SU-DHL-6 (cell line): Measurements from ENCODE around the gene C13orf46.

Experiments
- CTCF ChIP-seq: fragments of 200-600 bp; sonication (generic); IDR thresholded peaks from one replicate; pipeline ENCODE4 v1.5.1; 2017; ENCODE audit warnings: antibody characterized with exemption, mild to moderate bottlenecking, low read length, moderate library complexity; ENCODE audit not compliant: insufficient read depth, poor library complexity, severe bottlenecking
- EZH2phosphoT487 ChIP-seq: fragments of 200-600 bp; sonication (generic), shearing (Covaris generic); conservative IDR thresholded peaks from 2 replicates; pipeline ENCODE4 v1.6.1; 2018; ENCODE audit warnings: mild to moderate bottlenecking, antibody characterized with exemption, low read length, moderate library complexity, mixed read lengths

DNA sequence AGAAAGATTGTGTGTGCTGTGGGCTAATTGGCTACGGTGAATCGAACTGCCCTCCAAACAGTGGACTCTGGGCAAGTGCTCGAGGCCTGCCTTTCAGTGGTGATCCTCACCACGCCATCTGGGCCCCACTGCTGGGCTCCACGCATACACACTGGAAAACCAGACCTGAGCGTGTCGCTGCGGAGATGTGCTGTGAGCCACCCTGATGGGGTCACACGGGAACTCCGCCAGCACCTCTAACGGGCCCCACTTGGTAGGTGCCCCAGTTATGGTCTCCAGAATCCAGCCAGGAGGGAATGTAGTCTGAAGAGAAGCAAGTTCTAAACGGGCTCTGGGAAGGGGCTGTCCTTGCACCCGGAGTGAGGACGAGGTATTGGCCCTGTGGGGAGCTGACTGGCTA is 39.3 kb downstream of the C13orf46 start:
- TF ChIP-seq CTCF: no peak
- no peak for TF ChIP-seq EZH2phosphoT487
